H1 (cell line): Measurements from ENCODE around the gene FLVCR1. TPM values are rescaled to one million over a fixed set of nuclear protein-coding genes. Genes with fewer than 3 reads are reported as not detected.

Experiments used
- CTCF ChIA-PET: fragments of 300-600 bp; sonication (Branson Sonifier 250); formaldehyde crosslinking; loops from one replicate; lab custom pipeline; 2021; ENCODE audit not compliant: partially characterized antibody; lab: Charles Lee
- POLR2A ChIA-PET: fragments of 300-600 bp; sonication (Branson Sonifier 250); formaldehyde crosslinking; loops from one replicate; lab custom pipeline; 2021; ENCODE audit warnings: inconsistent platforms; ENCODE audit not compliant: partially characterized antibody; lab: Charles Lee
- DNase-seq, 2 experiments: peaks; one replicate each; pipeline versions ENCODE4 v3.0.0 to v3.0.0-alpha.2; 2010 to 2022; ENCODE audit warnings: low spot score in 2 of 2, low read depth in 1 of 2, mixed read lengths in 1 of 2
- FAIRE-seq: peaks from 2 replicates; lab custom pipeline; 2011; peaks lifted over from hg19 to GRCh38; lab: Jason Lieb, UNC
- H2AFZ ChIP-seq: 2 replicates; pipeline ENCODE4 v1.8.1; 2012; ENCODE audit warnings: low read length, inconsistent platforms
- H2AK5ac ChIP-seq: 2 replicates; pipeline ENCODE4 v1.6.1; 2013; ENCODE audit warnings: low read depth, low read length
- H2BK120ac ChIP-seq: replicated peaks from 2 replicates; pipeline ENCODE3; 2013; ENCODE audit warnings: low read depth, low read length, inconsistent platforms
- H2BK12ac ChIP-seq: 2 replicates; pipeline ENCODE4 v1.6.1; 2013; ENCODE audit warnings: low read depth, low read length
- H2BK15ac ChIP-seq: 2 replicates; pipeline ENCODE4 v1.6.1; 2013; ENCODE audit warnings: low read length
- H2BK20ac ChIP-seq: 2 replicates; pipeline ENCODE4 v1.6.1; 2013; ENCODE audit warnings: low read length
- H2BK5ac ChIP-seq: 2 replicates; pipeline ENCODE4 v1.6.1; 2013; ENCODE audit warnings: low read depth, low read length
- H3K14ac ChIP-seq: 2 replicates; pipeline ENCODE4 v1.6.1; 2013; ENCODE audit warnings: inconsistent platforms; ENCODE audit not compliant: insufficient read length
- H3K18ac ChIP-seq: 2 replicates; pipeline ENCODE4 v1.6.1; 2013; ENCODE audit warnings: low read length; ENCODE audit errors: extremely low read depth
- H3K23ac ChIP-seq: 2 replicates; pipeline ENCODE4 v1.6.1; 2013; ENCODE audit warnings: inconsistent platforms; ENCODE audit not compliant: insufficient read length
- H3K23me2 ChIP-seq: 2 replicates; pipeline ENCODE4 v1.6.1; 2013; ENCODE audit warnings: low read depth, low read length
- H3K27ac ChIP-seq: 2 replicates; pipeline ENCODE4 v1.6.1; 2011; ENCODE audit warnings: low read depth, low read length, inconsistent platforms
- H3K27me3 ChIP-seq, 4 experiments: replicated peaks in 1 of 4; 1 replicate in 1 of 4; 2 replicates in 3 of 4; pipeline versions ENCODE4 v1.6.1 to v1.8.1; 2011 to 2013; ENCODE audit warnings: low read length in 3 of 4, mild to moderate bottlenecking in 3 of 4, inconsistent platforms in 2 of 4, mixed read lengths in 2 of 4, moderate library complexity in 1 of 4; ENCODE audit not compliant: control insufficient read depth in 3 of 4, insufficient read depth in 3 of 4; ENCODE audit errors: extremely low read depth in 1 of 4
- H3K36me3 ChIP-seq, 4 experiments: 2 replicates each; pipeline versions ENCODE4 v1.6.1 to v1.8.1; 2011 to 2013; ENCODE audit warnings: mild to moderate bottlenecking in 4 of 4, low read length in 3 of 4, moderate library complexity in 2 of 4, control low read depth in 1 of 4, inconsistent platforms in 1 of 4; ENCODE audit not compliant: insufficient read depth in 4 of 4, control insufficient read depth in 2 of 4
- H3K4ac ChIP-seq: replicated peaks from 2 replicates; pipeline ENCODE3; 2013; ENCODE audit warnings: low read length, low read depth, mixed read lengths, inconsistent platforms; ENCODE audit not compliant: insufficient read length
- H3K4me1 ChIP-seq, 4 experiments: replicated peaks in 1 of 4; 1 replicate in 1 of 4; 2 replicates in 3 of 4; pipeline versions ENCODE4 v1.6.1 to v1.8.1; 2011 to 2013; ENCODE audit warnings: low read length in 3 of 4, inconsistent platforms in 2 of 4, mixed read lengths in 1 of 4; ENCODE audit not compliant: insufficient read depth in 4 of 4, control insufficient read depth in 3 of 4
- H3K4me2 ChIP-seq, 2 experiments: 2 replicates each; pipeline versions ENCODE4 v1.6.1 to v1.8.1; 2011 to 2013; ENCODE audit warnings: low read depth in 2 of 2, low read length in 2 of 2, control low read depth in 1 of 2, inconsistent platforms in 1 of 2, mild to moderate bottlenecking in 1 of 2; ENCODE audit not compliant: insufficient read depth in 1 of 2
- H3K4me3 ChIP-seq, 4 experiments: fragments of 200-600, 300-600 bp in 1 of 4; sonication (generic), shearing (Covaris generic), sonication (Bioruptor Twin) in 1 of 4; 2 replicates each; pipeline versions ENCODE4 v1.5.1 to v1.8.1; 2011 to 2016; ENCODE audit warnings: low read length in 4 of 4, low read depth in 3 of 4, control low read depth in 2 of 4, inconsistent platforms in 2 of 4, mild to moderate bottlenecking in 2 of 4, mixed read lengths in 1 of 4, moderate library complexity in 1 of 4; ENCODE audit not compliant: insufficient read depth in 2 of 4; ENCODE audit errors: extremely low read depth in 1 of 4
- H3K56ac ChIP-seq: replicated peaks from 2 replicates; pipeline ENCODE3; 2013; ENCODE audit warnings: low read depth, mild to moderate bottlenecking, mixed read lengths, low read length, inconsistent platforms; ENCODE audit not compliant: insufficient read length
- H3K79me1 ChIP-seq: 2 replicates; pipeline ENCODE4 v1.6.1; 2013; ENCODE audit warnings: low read depth, low read length, control low read depth
- H3K79me2 ChIP-seq, 2 experiments: 2 replicates each; pipeline versions ENCODE4 v1.6.1 to v1.8.1; 2012 to 2013; ENCODE audit warnings: low read length in 2 of 2, mild to moderate bottlenecking in 2 of 2, inconsistent platforms in 1 of 2; ENCODE audit not compliant: insufficient read depth in 2 of 2, control insufficient read depth in 1 of 2
- H3K9ac ChIP-seq, 4 experiments: replicated peaks in 1 of 4; 1 replicate in 1 of 4; 2 replicates in 3 of 4; pipeline versions ENCODE4 v1.6.1 to v1.8.1; 2011 to 2013; ENCODE audit warnings: low read depth in 3 of 4, low read length in 3 of 4, control low read depth in 2 of 4, mild to moderate bottlenecking in 2 of 4, moderate library complexity in 2 of 4, inconsistent platforms in 1 of 4; ENCODE audit errors: extremely low read depth in 1 of 4
- H3K9me3 ChIP-seq, 2 experiments: 2 replicates each; pipeline versions ENCODE4 v1.6.1 to v1.8.1; 2012 to 2013; ENCODE audit warnings: mild to moderate bottlenecking in 2 of 2, moderate library complexity in 2 of 2, control low read depth in 1 of 2, inconsistent platforms in 1 of 2, low read depth in 1 of 2, low read length in 1 of 2, mixed read lengths in 1 of 2; ENCODE audit not compliant: insufficient read depth in 2 of 2
- H4K20me1 ChIP-seq, 2 experiments: replicated peaks in 1 of 2; 2 replicates each; pipeline versions ENCODE3 to v1.8.1; 2011 to 2013; ENCODE audit warnings: inconsistent platforms in 2 of 2, low read length in 2 of 2, mild to moderate bottlenecking in 1 of 2; ENCODE audit not compliant: insufficient read depth in 2 of 2, control insufficient read depth in 1 of 2
- H4K5ac ChIP-seq: 2 replicates; pipeline ENCODE4 v1.6.1; 2013; ENCODE audit warnings: low read length, low read depth, mixed read lengths, inconsistent platforms; ENCODE audit not compliant: insufficient read length
- H4K8ac ChIP-seq: 2 replicates; pipeline ENCODE4 v1.8.0; 2013; ENCODE audit warnings: mild to moderate bottlenecking, moderate library complexity, low read length, inconsistent platforms; ENCODE audit not compliant: insufficient read depth; ENCODE audit errors: extremely low read depth
- H4K91ac ChIP-seq: replicated peaks from 2 replicates; pipeline ENCODE3; 2013; ENCODE audit warnings: low read length, mixed read lengths, inconsistent platforms; ENCODE audit not compliant: insufficient read length
- CREB1 ChIP-seq: IDR thresholded peaks from 2 replicates; pipeline ENCODE4 v1.6.1; 2012; ENCODE audit warnings: inconsistent platforms
- E2F6 ChIP-seq: IDR thresholded peaks from 2 replicates; pipeline ENCODE4 v1.6.1; 2012; ENCODE audit warnings: inconsistent platforms
- GTF2F1 ChIP-seq: IDR thresholded peaks from 2 replicates; pipeline ENCODE4 v1.6.1; 2012; ENCODE audit warnings: low read depth, low read length, improper control_type of control experiment, borderline replicate concordance
- JUND ChIP-seq: IDR thresholded peaks from 2 replicates; pipeline ENCODE4 v1.6.1; 2011; ENCODE audit warnings: mild to moderate bottlenecking, improper control_type of control experiment, low read length
- KDM4A ChIP-seq: IDR thresholded peaks from one replicate; pipeline ENCODE4 v1.7.1; 2012; ENCODE audit warnings: low read depth, mild to moderate bottlenecking, moderate library complexity, low read length, inconsistent platforms; ENCODE audit not compliant: severe bottlenecking
- NRF1 ChIP-seq: IDR thresholded peaks from 2 replicates; pipeline ENCODE4 v1.6.1; 2011; ENCODE audit warnings: mild to moderate bottlenecking, low read depth, low read length, improper control_type of control experiment
- PHF8 ChIP-seq: fragments of 200-600 bp; sonication (generic); conservative IDR thresholded peaks from 2 replicates; pipeline ENCODE4 v1.7.1; 2012; ENCODE audit warnings: low read depth, mild to moderate bottlenecking, inconsistent platforms, low read length, moderate library complexity
- POLR2AphosphoS5 ChIP-seq: IDR thresholded peaks from 2 replicates; pipeline ENCODE4 v1.6.1; 2011; ENCODE audit warnings: low read depth, low read length
- POU5F1 ChIP-seq: IDR thresholded peaks from 2 replicates; pipeline ENCODE4 v1.6.1; 2011; ENCODE audit warnings: low read depth, mild to moderate bottlenecking, low read length, moderate library complexity
- RXRA ChIP-seq: IDR thresholded peaks from 2 replicates; pipeline ENCODE4 v1.6.1; 2011; ENCODE audit warnings: low read depth, mild to moderate bottlenecking, low read length, moderate library complexity; ENCODE audit not compliant: insufficient read depth
- SIRT6 ChIP-seq: IDR thresholded peaks from one replicate; pipeline ENCODE4 v1.7.1; 2012; ENCODE audit warnings: low read length, inconsistent platforms
- SIX5 ChIP-seq: IDR thresholded peaks from 2 replicates; pipeline ENCODE4 v1.6.1; 2011; ENCODE audit warnings: mild to moderate bottlenecking, low read depth, low read length
- TAF1 ChIP-seq: IDR thresholded peaks from 2 replicates; pipeline ENCODE4 v1.6.1; 2011; ENCODE audit warnings: mild to moderate bottlenecking, low read depth, low read length
- TBP ChIP-seq: IDR thresholded peaks from 2 replicates; pipeline ENCODE4 v1.6.1; 2011; ENCODE audit warnings: low read depth, low read length, improper control_type of control experiment
- polyA plus RNA-seq, 7 experiments: library from polyadenylated mRNA; depleted of rRNA in 3 of 7; stranded (reverse) in 5 of 7; unstranded in 2 of 7; fragments of >200 nt in 5 of 7; fragments of 200-250 nt in 2 of 7; gene quantifications; 1 replicate in 5 of 7; 2 replicates in 1 of 7; 4 replicates in 1 of 7; pipeline versions ENCODE4 v1.2.1 to v1.2.3, GENCODE V29; 2011 to 2013; ENCODE audit warnings: missing spikeins in 2 of 7, mixed read lengths in 2 of 7
- total RNA-seq: library from RNA; stranded (reverse); fragmentation: NEBNext Ultra II Directional; extraction: Animal tissue kit (Norgen Biotek cat#: 25700); gene quantifications from 2 replicates; pipeline ENCODE4 v1.2.1, GENCODE V29; 2021

Gene FLVCR1
- total and polyA plus RNA-seq, 2 of the 8 experiments (the other 6 are each of a cell fraction or from before 2014, with no cell fraction given) = 31.8 to 75.7 TPM

GRCh38 chr1:212946872-212947271 is 88.8 kb downstream of the FLVCR1 start:
- H3K18ac ChIP-seq = no peak overlapping the region
- peaks cover 12% of the 10 kb centered on the region for H3K23me2 ChIP-seq
- peaks cover 0 to 6% (median 3%) of the 10 kb centered on the region in 4 experiments; a peak in 4 of 7 replicates for H3K4me1 ChIP-seq
- no peak overlapping the region for H3K4ac ChIP-seq
- H3K4me2 ChIP-seq = no peak overlapping the region
- H3K4me3 ChIP-seq = no peak overlapping the region
- H2BK5ac ChIP-seq = no peak overlapping the region
- peaks cover 5 to 13% of the 10 kb centered on the region in 2 experiments; a peak in 3 of 4 replicates for H3K79me2 ChIP-seq
- peaks cover 0 to 4% (median 0%) of the 10 kb centered on the region in 4 experiments; a peak in 1 of 7 replicates for H3K27me3 ChIP-seq
- no peak overlapping the region for H3K23ac ChIP-seq
- no peak overlapping the region for H2BK120ac ChIP-seq
- no peaks in the 10 kb centered on the region for H3K9me3 ChIP-seq
- no peak overlapping the region for H2AK5ac ChIP-seq
- no peak overlapping the region for H3K9ac ChIP-seq
- H3K27ac ChIP-seq = no peak overlapping the region
- no peaks in the 10 kb centered on the region for H3K79me1 ChIP-seq
- H2AFZ ChIP-seq = no peak overlapping the region
- no peak overlapping the region for H3K56ac ChIP-seq
- POLR2A ChIA-PET = interaction anchor here (0.7 to 3.6 kb wide), 8 partner anchors 8 to 39 kb away, joined by 3 to 23 read pairs (median 4); no protein-coding TSS in a partner anchor
- TF ChIP-seq JUND (no peak), SIRT6 (no peak), POLR2AphosphoS5 (no peak), TAF1 (no peak), RXRA (no peak), SIX5 (no peak), NRF1 (no peak), PHF8 (no peak), TBP (no peak), KDM4A (no peak), GTF2F1 (no peak), E2F6 (no peak), CREB1 (no peak), POU5F1 (no peak)
- no peak overlapping the region for H4K5ac ChIP-seq
- H2BK20ac ChIP-seq = no peak overlapping the region
- peaks cover 0 to 6% (median 1%) of the 10 kb centered on the region in 4 experiments; a peak in 2 of 8 replicates for H3K36me3 ChIP-seq
- no peak overlapping the region for H2BK12ac ChIP-seq
- no peak overlapping the region for H4K91ac ChIP-seq
- H4K20me1 ChIP-seq = peaks cover 4 to 6% of the 10 kb centered on the region in 2 experiments
- no peak for FAIRE-seq
- CTCF ChIA-PET = interaction anchor here (1.0 to 1.7 kb wide), 6 partner anchors 21 to 132 kb away, joined by 3 to 7 read pairs (median 4); no protein-coding TSS in a partner anchor
- no peak for DNase-seq
- no peak overlapping the region for H4K8ac ChIP-seq
- H3K14ac ChIP-seq = no peak overlapping the region
- no peak overlapping the region for H2BK15ac ChIP-seq
